A549 (cell line): Measurements from ENCODE around the gene EMP3. TPM values are rescaled to one million over a fixed set of nuclear protein-coding genes. Genes with fewer than 3 reads are reported as not detected.
A peak's percentile ranks its signal among the peaks of the same experiment; 100 is the strongest.

Source experiments
- ATAC-seq, 2 experiments: fragments of 200-7000 bp in 1 of 2; fragments of >200 bp in 1 of 2; cut with Nextera tagmentation in 1 of 2; cut with Tn5 transposase in 1 of 2; 3 replicates each; pipeline versions ENCODE4 v1.8.0 to v1.9.1; 2018 to 2020; ENCODE audit warnings: mild to moderate bottlenecking in 1 of 2, moderate library complexity in 1 of 2
- CTCF ChIA-PET: fragments of 300-600 bp; sonication (Branson Sonifier 250); formaldehyde crosslinking; extraction: SDS; loops from one replicate; lab custom pipeline; 2021; ENCODE audit warnings: antibody characterized with exemption, inconsistent platforms; lab: Yijun Ruan, JAX
- POLR2A ChIA-PET: fragments of 350-600 bp; formaldehyde crosslinking; extraction: SDS; loops from one replicate; lab custom pipeline; 2021; ENCODE audit warnings: antibody characterized with exemption, inconsistent platforms; lab: Yijun Ruan, JAX
- DNase-seq, 2 experiments: peaks; one replicate each; pipeline versions ENCODE4 v3.0.0 to v3.0.0-alpha.2; 2011 to 2016; ENCODE audit warnings: low read depth in 1 of 2, low spot score in 1 of 2
- FAIRE-seq: peaks from 2 replicates; lab custom pipeline; 2011; peaks lifted over from hg19 to GRCh38; lab: Jason Lieb, UNC
- H3K27ac ChIP-seq, 2 experiments: fragments of >200 bp; sonication (Bioruptor Twin); formaldehyde crosslinking; 3 replicates each; pipeline ENCODE4 v1.5.1; 2016 to 2017
- H3K4me1 ChIP-seq: fragments of >200 bp; sonication (Bioruptor Twin); formaldehyde crosslinking; 3 replicates; pipeline ENCODE4 v1.6.1; 2016
- H3K4me2 ChIP-seq: fragments of >200 bp; sonication (Bioruptor Twin); formaldehyde crosslinking; 3 replicates; pipeline ENCODE4 v1.6.1; 2016
- H3K4me3 ChIP-seq: fragments of >200 bp; sonication (Bioruptor Twin); formaldehyde crosslinking; 3 replicates; pipeline ENCODE4 v1.5.1; 2016
- H3K9me3 ChIP-seq: fragments of >200 bp; sonication (Bioruptor Twin); formaldehyde crosslinking; 3 replicates; pipeline ENCODE4 v1.6.1; 2016
- ATOH8 ChIP-seq: fragments of 250-450 bp; sonication (Bioruptor Pico); IDR thresholded peaks from 2 replicates; pipeline ENCODE4 v1.5.0; 2020; ENCODE audit warnings: low read depth, mild to moderate bottlenecking, moderate library complexity
- BHLHE40 ChIP-seq: IDR thresholded peaks from 2 replicates; pipeline ENCODE4 v1.6.1; 2012; ENCODE audit warnings: low read depth, low read length, inconsistent platforms
- E2F6 ChIP-seq: IDR thresholded peaks from 2 replicates; pipeline ENCODE4 v1.6.1; 2012; ENCODE audit warnings: low read depth, borderline replicate concordance
- EHF ChIP-seq: fragments of 250-450 bp; sonication (Bioruptor Pico); IDR thresholded peaks from 2 replicates; pipeline ENCODE4 v1.5.0; 2020; ENCODE audit warnings: mild to moderate bottlenecking
- HES2 ChIP-seq: fragments of >200 bp; sonication (Bioruptor Twin); formaldehyde crosslinking; IDR thresholded peaks from 2 replicates; pipeline ENCODE4 v1.6.1; 2016
- HOXA7 ChIP-seq: fragments of 250-450 bp; sonication (Bioruptor Pico); IDR thresholded peaks from 2 replicates; pipeline ENCODE4 v1.5.0; 2020; ENCODE audit warnings: mild to moderate bottlenecking, moderate library complexity
- JUN ChIP-seq, 2 experiments: fragments of >200 bp; sonication (Bioruptor Twin); formaldehyde crosslinking; IDR thresholded peaks; 2 replicates in 1 of 2; 3 replicates in 1 of 2; pipeline ENCODE4 v1.6.1; 2016 to 2017
- KDM1A ChIP-seq: fragments of 200-600 bp; sonication (generic); IDR thresholded peaks from 2 replicates; pipeline ENCODE4 v1.6.1; 2016; ENCODE audit warnings: low read depth, mild to moderate bottlenecking
- KDM5A ChIP-seq: fragments of 200-600 bp; sonication (generic); IDR thresholded peaks from 2 replicates; pipeline ENCODE4 v1.6.1; 2016; ENCODE audit warnings: antibody characterized with exemption, mild to moderate bottlenecking
- MAFK ChIP-seq: fragments of 450-650 bp; IDR thresholded peaks from 2 replicates; pipeline ENCODE4 v1.6.1; 2014; ENCODE audit not compliant: partially characterized antibody
- MAX ChIP-seq: IDR thresholded peaks from 2 replicates; pipeline ENCODE4 v1.6.1; 2012
- MAZ ChIP-seq: fragments of 150-350 bp; IDR thresholded peaks from 2 replicates; pipeline ENCODE4 v1.6.1; 2014; ENCODE audit warnings: antibody characterized with exemption, low read depth, low read length, borderline replicate concordance
- NFE2L2 ChIP-seq: fragments of 150-350 bp; conservative IDR thresholded peaks from 2 replicates; pipeline ENCODE4 v1.6.1; 2014; ENCODE audit warnings: low read length
- POLR2A ChIP-seq: IDR thresholded peaks from 2 replicates; pipeline ENCODE4 v1.6.1; 2012; ENCODE audit warnings: mild to moderate bottlenecking, low read length
- RARB ChIP-seq: fragments of 250-450 bp; sonication (Bioruptor Pico); IDR thresholded peaks from 2 replicates; pipeline ENCODE4 v1.8.0; 2021; ENCODE audit warnings: mild to moderate bottlenecking, moderate library complexity
- REST ChIP-seq: fragments of 200-600 bp; sonication (generic); IDR thresholded peaks from 2 replicates; pipeline ENCODE4 v1.6.1; 2016; ENCODE audit warnings: antibody characterized with exemption, mild to moderate bottlenecking, moderate library complexity
- SMC3 ChIP-seq: fragments of >200 bp; sonication (Bioruptor Twin); formaldehyde crosslinking; IDR thresholded peaks from 3 replicates; pipeline ENCODE4 v1.6.1; 2018; ENCODE audit warnings: inconsistent platforms
- SREBF2 ChIP-seq: fragments of 450-650 bp; IDR thresholded peaks from 2 replicates; pipeline ENCODE4 v1.6.1; 2014; ENCODE audit warnings: mild to moderate bottlenecking, moderate library complexity
- TFCP2L1 ChIP-seq: fragments of 250-450 bp; sonication (Bioruptor Pico); IDR thresholded peaks from 2 replicates; pipeline ENCODE4 v1.5.0; 2021; ENCODE audit warnings: mild to moderate bottlenecking
- USF2 ChIP-seq: fragments of 450-650 bp; IDR thresholded peaks from 2 replicates; pipeline ENCODE4 v1.6.1; 2014; ENCODE audit warnings: antibody characterized with exemption
- ZFP36 ChIP-seq: fragments of 450-650 bp; IDR thresholded peaks from 2 replicates; pipeline ENCODE4 v1.6.1; 2014; ENCODE audit warnings: borderline replicate concordance; ENCODE audit not compliant: partially characterized antibody
- ZNF302 ChIP-seq: fragments of 250-450 bp; sonication (Bioruptor Pico); IDR thresholded peaks from 2 replicates; pipeline ENCODE4 v1.9.0; 2021; ENCODE audit warnings: inconsistent platforms, mild to moderate bottlenecking, moderate library complexity
- WGBS: methylation state at CpG from one replicate; pipeline ENCODE4 v1.1.6; 2017; ENCODE audit errors: missing lambda C conversion rate; 5-methylcytosine and 5-hydroxymethylcytosine counted together
- polyA plus RNA-seq, 4 experiments: library from polyadenylated mRNA; depleted of rRNA in 3 of 4; stranded (reverse); fragments of >200 nt; fragmentation: RNase III in 1 of 4; extraction: RNeasy Plus Mini Kit Qiagen cat#74134 plus additional on column Dnase treatment in 1 of 4; gene quantifications; 2 replicates in 3 of 4; 3 replicates in 1 of 4; pipeline ENCODE4 v1.2.3, GENCODE V29; 2011 to 2017

The EMP3 gene
- polyA plus RNA-seq, 2 of the 4 experiments (the other 2 are of a cell fraction) = 147 to 580 TPM

- no peak for DNase-seq
- H3K27ac ChIP-seq = peak overlapping the region; percentile 90 to 97
- WGBS = 2% methylated on average over 10 of the region's 10 CpGs
- ChIA-PET CTCF (interaction anchor here (1.0 to 2.7 kb wide), 13 partner anchors 9 to 245 kb away, joined by 3 to 20 read pairs (median 3); partner anchors contain the start of genes GRIN2D and KDELR1), POLR2A (interaction anchor here (0.7 to 3.1 kb wide), 22 partner anchors 9 to 357 kb away, joined by 3 to 36 read pairs (median 4); partner anchors contain the start of genes CARD8, GRIN2D, KDELR1 and RPL18)
- ATAC-seq = peak; percentile 27; a peak in 5 of 6 replicates
- H3K4me1 ChIP-seq = peaks cover 8% of the 10 kb centered on the region
- peak overlapping the region; percentile 51 for H3K4me3 ChIP-seq
- TF ChIP-seq JUN (IDR thresholded peaks at IDR 0.05) = peak; percentile 46 to 65; a peak in 3 of 5 replicates
- no peak for TF ChIP-seq HOXA7
- TF ChIP-seq MAX = no peak
- TF ChIP-seq SREBF2 = 0 out of 2 replicates have a peak, but pooled peaks have one; percentile 8
- no peak for TF ChIP-seq EHF
- TF ChIP-seq TFCP2L1 (CRISPR knock-in tag) = peak; percentile 70; the same call in 1 of the 2 replicates
- FAIRE-seq = no peak
- H3K9me3 ChIP-seq = no peaks in the 10 kb centered on the region
- peak overlapping the region; percentile 95 for H3K4me2 ChIP-seq
These were observed 38.1 kb downstream of the EMP3 start for GRCh38 chr19:48363500-48363809.

- TF ChIP-seq MAZ (peak; percentile 87; the same call in 1 of the 2 replicates), ZNF302 (CRISPR knock-in tag) (no peak), ZFP36 (peak; percentile 3), E2F6 (peak; percentile 99), MAFK (peak; percentile 90), JUN (IDR thresholded peaks at IDR 0.05) (peak in 1 of 2 experiments; percentile 11; a peak in 1 of 5 replicates), EHF (no peak), REST (no peak), RARB (CRISPR knock-in tag) (no peak), ATOH8 (CRISPR knock-in tag) (0 out of 2 replicates have a peak, but pooled peaks have one; percentile 31), SREBF2 (no peak), KDM5A (no peak), KDM1A (no peak), NFE2L2 (no peak), MAX (peak; percentile 97), USF2 (peak; percentile 33; the same call in 1 of the 2 replicates), POLR2A (peak; percentile 70), SMC3 (no peak), HES2 (no peak), BHLHE40 (peak; percentile 68)
- Histone ChIP-seq H3K27ac (peak within 1 kb of the TSS; percentile 90 to 97), H3K4me3 (peak within 1 kb of the TSS; percentile 51), H3K4me2 (peak within 1 kb of the TSS; percentile 95), H3K4me1 (peaks cover 8% of the 10 kb centered on the region), H3K9me3 (no peaks in the 10 kb centered on the region)
- FAIRE-seq = peak; percentile 99
- DNase-seq = peak; percentile 100
- WGBS = 2% methylated on average over 42 of the region's 59 CpGs
- peak; percentile 75 to 89 for ATAC-seq
- ChIA-PET POLR2A (interaction anchor here (0.7 to 3.1 kb wide), 21 partner anchors 9 to 357 kb away, joined by 3 to 36 read pairs (median 5); partner anchors contain the start of genes CARD8, GRIN2D, KDELR1 and RPL18), CTCF (interaction anchor here (0.9 to 2.7 kb wide), 10 partner anchors 9 to 245 kb away, joined by 3 to 20 read pairs (median 6); partner anchors contain the start of genes GRIN2D and KDELR1)
These were observed 38.7 kb downstream of the EMP3 start, which contains the start of the genes SYNGR4 and TMEM143 for GRCh38 chr19:48363810-48364597. TSS of gene SYNGR4 (plus strand) at chr19:48364367. CDS start at chr19:48365843, 1,476 bp downstream. TSS of gene TMEM143 (minus strand) at chr19:48363940. CDS start at chr19:48363920, 20 bp downstream.
